WTC11 (cell line): ENCODE data around the gene ACOT9. TPM values are rescaled to one million over a fixed set of nuclear protein-coding genes. Genes with fewer than 3 reads are reported as not detected.
A peak's percentile ranks its signal among the peaks of the same experiment; 100 is the strongest.

Experiments
- ATAC-seq: fragments of 200-7000 bp; cut with Tn5 transposase; 2 replicates; pipeline ENCODE4 v1.10.0; 2021; ENCODE audit warnings: mild to moderate bottlenecking, moderate library complexity
- CTCF ChIA-PET: fragments of 300-600 bp; sonication (Branson Sonifier 250); formaldehyde crosslinking; loops from one replicate; lab custom pipeline; 2021; ENCODE audit warnings: antibody characterized with exemption; lab: Charles Lee
- POLR2A ChIA-PET: fragments of 350-600 bp; sonication (Branson Sonifier 250); formaldehyde crosslinking; loops from one replicate; lab custom pipeline; 2021; ENCODE audit warnings: antibody characterized with exemption; lab: Charles Lee
- DNase-seq: peaks from one replicate; pipeline ENCODE4 v3.0.0; 2021; ENCODE audit warnings: low spot score
- H3K27ac Mint-ChIP-seq: 2 replicates; pipeline ENCODE4 v1.8.0; 2021; ENCODE audit warnings: mixed read lengths
- H3K27me3 Mint-ChIP-seq: 2 replicates; pipeline ENCODE4 v1.8.0; 2021; ENCODE audit warnings: low read depth, mild to moderate bottlenecking, moderate library complexity, mixed read lengths
- H3K36me3 Mint-ChIP-seq: 2 replicates; pipeline ENCODE4 v1.8.0; 2021; ENCODE audit warnings: mixed read lengths
- H3K4me1 Mint-ChIP-seq: 2 replicates; pipeline ENCODE4 v1.8.0; 2022; ENCODE audit warnings: mixed read lengths
- H3K4me3 Mint-ChIP-seq: 2 replicates; pipeline ENCODE4 v1.8.0; 2021; ENCODE audit warnings: mild to moderate bottlenecking, moderate library complexity, mixed read lengths
- H3K9me3 Mint-ChIP-seq: 2 replicates; pipeline ENCODE4 v1.8.0; 2021; ENCODE audit warnings: mixed read lengths
- ATF2 ChIP-seq: sonication (generic); formaldehyde crosslinking; IDR thresholded peaks from 2 replicates; pipeline ENCODE4 v1.8.1; 2022; ENCODE audit warnings: low read depth, missing genetic modification reagents, borderline replicate concordance
- E2F4 ChIP-seq: sonication (generic); formaldehyde crosslinking; IDR thresholded peaks from 2 replicates; pipeline ENCODE4 v1.8.1; 2022; ENCODE audit warnings: low read depth, mild to moderate bottlenecking, moderate library complexity, missing genetic modification reagents, borderline replicate concordance
- ELF4 ChIP-seq: sonication (generic); formaldehyde crosslinking; IDR thresholded peaks from 2 replicates; pipeline ENCODE4 v1.8.1; 2022; ENCODE audit warnings: low read depth, mild to moderate bottlenecking, moderate library complexity, missing genetic modification reagents
- GABPB1 ChIP-seq: sonication (generic); formaldehyde crosslinking; IDR thresholded peaks from 2 replicates; pipeline ENCODE4 v1.8.1; 2023; ENCODE audit warnings: mild to moderate bottlenecking, missing genetic modification reagents
- GTF2I ChIP-seq: fragments of 250-450 bp; sonication (Bioruptor Pico); conservative IDR thresholded peaks from 2 replicates; pipeline ENCODE4 v1.4.0; 2021; ENCODE audit warnings: mild to moderate bottlenecking
- HMGXB4 ChIP-seq: sonication (generic); formaldehyde crosslinking; IDR thresholded peaks from 2 replicates; pipeline ENCODE4 v1.8.1; 2023; ENCODE audit warnings: mild to moderate bottlenecking, moderate library complexity, missing genetic modification reagents
- KAT7 ChIP-seq: sonication (generic); formaldehyde crosslinking; IDR thresholded peaks from 2 replicates; pipeline ENCODE4 v1.8.1; 2023; ENCODE audit warnings: missing genetic modification reagents, mild to moderate bottlenecking, borderline replicate concordance
- MXD4 ChIP-seq: fragments of 250-450 bp; sonication (Bioruptor Pico); IDR thresholded peaks from 2 replicates; pipeline ENCODE4 v1.8.0; 2021; ENCODE audit warnings: mild to moderate bottlenecking, moderate library complexity, borderline replicate concordance
- MYBL2 ChIP-seq: sonication (generic); formaldehyde crosslinking; IDR thresholded peaks from 2 replicates; pipeline ENCODE4 v1.8.1; 2023; ENCODE audit warnings: mild to moderate bottlenecking, moderate library complexity, missing genetic modification reagents
- NFATC4 ChIP-seq: fragments of 250-450 bp; sonication (Bioruptor Pico); IDR thresholded peaks from 2 replicates; pipeline ENCODE4 v1.9.0; 2021; ENCODE audit warnings: mild to moderate bottlenecking
- NFE2L1 ChIP-seq: sonication (generic); formaldehyde crosslinking; IDR thresholded peaks from 2 replicates; pipeline ENCODE4 v1.8.1; 2023; ENCODE audit warnings: missing genetic modification reagents
- RELA ChIP-seq: sonication (generic); formaldehyde crosslinking; IDR thresholded peaks from 2 replicates; pipeline ENCODE4 v1.8.1; 2022; ENCODE audit warnings: missing genetic modification reagents, mild to moderate bottlenecking, borderline replicate concordance
- SOX15 ChIP-seq: fragments of 250-450 bp; sonication (Bioruptor Pico); IDR thresholded peaks from 2 replicates; pipeline ENCODE4 v1.9.0; 2021; ENCODE audit warnings: mild to moderate bottlenecking
- TEAD1 ChIP-seq: sonication (generic); formaldehyde crosslinking; IDR thresholded peaks from 2 replicates; pipeline ENCODE4 v1.8.0; 2022; ENCODE audit warnings: mild to moderate bottlenecking, missing genetic modification reagents
- ZNF263 ChIP-seq: sonication (generic); formaldehyde crosslinking; IDR thresholded peaks from 2 replicates; pipeline ENCODE4 v1.8.1; 2022; ENCODE audit warnings: low read depth, mild to moderate bottlenecking, moderate library complexity, missing genetic modification reagents
- ZNF317 ChIP-seq: sonication (generic); formaldehyde crosslinking; IDR thresholded peaks from 2 replicates; pipeline ENCODE4 v1.8.1; 2023; ENCODE audit warnings: low read depth, mild to moderate bottlenecking, moderate library complexity, missing genetic modification reagents, borderline replicate concordance
- ZNF396 ChIP-seq: fragments of 250-450 bp; sonication (Bioruptor Pico); IDR thresholded peaks from 2 replicates; pipeline ENCODE4 v1.8.0; 2021; ENCODE audit warnings: mild to moderate bottlenecking, moderate library complexity, borderline replicate concordance
- total RNA-seq: library from RNA; stranded (reverse); gene quantifications from 3 replicates; pipeline ENCODE4 v1.2.3, GENCODE V29; 2021
- TF ChIP-seq, protein P1 (sequence below): sonication (generic); formaldehyde crosslinking; IDR thresholded peaks from 2 replicates; pipeline ENCODE4 v1.8.1; 2023; ENCODE audit warnings: mild to moderate bottlenecking, missing genetic modification reagents, moderate library complexity
- TF ChIP-seq, protein P2 (sequence below): fragments of 250-450 bp; sonication (Bioruptor Pico); conservative IDR thresholded peaks from 2 replicates; pipeline ENCODE4 v1.9.0; 2021; ENCODE audit warnings: mild to moderate bottlenecking

ACOT9 gene
- total RNA-seq, 1 experiment from 2014 or later = 29.3 TPM

DNA sequence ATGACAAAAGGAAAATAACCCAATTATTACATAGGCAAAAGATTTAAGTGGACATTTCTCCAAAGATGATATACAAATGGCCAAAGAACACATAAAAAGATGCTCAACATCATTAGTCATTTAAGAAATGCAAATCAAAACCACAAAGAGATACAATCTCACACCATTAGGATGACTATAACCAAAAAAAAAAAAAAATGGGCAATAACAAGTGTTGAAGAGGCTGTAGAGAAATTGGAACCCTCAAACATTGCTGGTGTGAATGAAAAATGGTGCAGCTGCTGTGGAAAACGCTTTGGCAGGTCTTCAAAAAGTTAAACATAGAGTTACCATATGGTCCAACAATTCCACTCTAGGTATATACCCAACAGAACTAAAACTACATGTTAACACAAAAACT, 81.4 kb downstream of the ACOT9 start:
- H3K4me1 Mint-ChIP-seq = peaks cover 39% of the 10 kb centered on the region
- ATAC-seq = no peak
- no peak overlapping the region for H3K4me3 Mint-ChIP-seq
- DNase-seq = no peak
- no peaks in the 10 kb centered on the region for H3K9me3 Mint-ChIP-seq
- no peak overlapping the region for H3K27ac Mint-ChIP-seq
- POLR2A ChIA-PET = no interaction called here
- TF ChIP-seq RELA (CRISPR knock-in tag) = no peak
- TF ChIP-seq SOX15 (CRISPR knock-in tag) = no peak
- TF ChIP-seq GABPB1 = no peak
- TF ChIP-seq ZNF317 (CRISPR knock-in tag) = no peak
- no peak for TF ChIP-seq KAT7 (CRISPR knock-in tag)
- no peak for TF ChIP-seq ZNF396
- TF ChIP-seq, protein P1, sequence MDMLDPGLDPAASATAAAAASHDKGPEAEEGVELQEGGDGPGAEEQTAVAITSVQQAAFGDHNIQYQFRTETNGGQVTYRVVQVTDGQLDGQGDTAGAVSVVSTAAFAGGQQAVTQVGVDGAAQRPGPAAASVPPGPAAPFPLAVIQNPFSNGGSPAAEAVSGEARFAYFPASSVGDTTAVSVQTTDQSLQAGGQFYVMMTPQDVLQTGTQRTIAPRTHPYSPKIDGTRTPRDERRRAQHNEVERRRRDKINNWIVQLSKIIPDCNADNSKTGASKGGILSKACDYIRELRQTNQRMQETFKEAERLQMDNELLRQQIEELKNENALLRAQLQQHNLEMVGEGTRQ (CRISPR knock-in tag) = no peak
- no peak for TF ChIP-seq ZNF263 (CRISPR knock-in tag)
- TF ChIP-seq, protein P2, sequence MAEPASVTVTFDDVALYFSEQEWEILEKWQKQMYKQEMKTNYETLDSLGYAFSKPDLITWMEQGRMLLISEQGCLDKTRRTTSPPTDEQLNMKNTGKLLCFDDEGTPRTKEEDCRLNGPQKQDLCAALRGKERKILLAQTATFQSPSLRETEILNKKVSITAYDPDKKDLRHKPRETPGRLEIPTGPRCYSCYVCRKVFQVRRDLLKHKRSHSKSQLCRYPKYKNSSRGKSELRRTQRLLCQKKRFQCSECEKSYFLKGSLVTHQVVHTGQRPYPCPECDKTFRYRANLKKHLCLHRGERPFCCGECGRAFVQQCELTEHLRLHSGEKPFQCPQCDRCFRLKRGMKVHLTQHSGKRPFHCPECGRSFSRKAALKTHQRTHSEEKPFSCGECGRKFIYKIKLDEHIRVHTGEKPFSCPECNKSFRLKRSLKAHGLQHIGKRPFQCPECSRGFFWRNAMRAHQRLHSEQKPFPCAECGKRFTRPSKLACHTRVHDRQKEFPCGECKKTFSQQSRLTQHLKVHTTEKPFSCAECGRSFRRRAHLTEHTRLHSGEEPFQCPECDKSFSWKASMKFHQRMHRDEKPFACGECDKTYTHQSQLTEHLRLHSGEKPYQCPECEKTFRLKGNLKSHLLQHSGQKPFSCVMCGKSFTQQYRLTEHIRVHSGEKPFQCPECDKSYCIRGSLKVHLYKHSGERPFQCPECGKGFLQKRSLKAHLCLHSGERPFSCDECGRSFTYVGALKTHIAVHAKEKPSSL (CRISPR knock-in tag) = no peak
- TF ChIP-seq ATF2 (CRISPR knock-in tag) = no peak
- no peak for TF ChIP-seq TEAD1
- TF ChIP-seq ELF4 = no peak
- TF ChIP-seq NFE2L1 (CRISPR knock-in tag) = no peak
- TF ChIP-seq HMGXB4 = no peak
- no peak for TF ChIP-seq NFATC4 (CRISPR knock-in tag)
- no peak for TF ChIP-seq GTF2I
- TF ChIP-seq MYBL2 (CRISPR knock-in tag) = no peak
- CTCF ChIA-PET = no interaction called here
- no peaks in the 10 kb centered on the region for H3K27me3 Mint-ChIP-seq
- H3K36me3 Mint-ChIP-seq = peaks cover 6% of the 10 kb centered on the region; the same call in 1 of the 2 replicates

- no peak for DNase-seq
- Mint-ChIP-seq H3K27me3 (no peaks in the 10 kb centered on the region), H3K9me3 (no peaks in the 10 kb centered on the region), H3K27ac (peak overlapping the region; percentile 98), H3K4me3 (peak overlapping the region; percentile 57; the same call in 1 of the 2 replicates), H3K4me1 (peaks cover 32% of the 10 kb centered on the region), H3K36me3 (peaks cover 11% of the 10 kb centered on the region; the same call in 1 of the 2 replicates)
- POLR2A ChIA-PET = no interaction called here
- TF ChIP-seq MXD4 (CRISPR knock-in tag) (peak; percentile 42; the same call in 1 of the 2 replicates), E2F4 (CRISPR knock-in tag) (no peak)
- CTCF ChIA-PET = no interaction called here
- peak; percentile 69 for ATAC-seq
Measured at GRCh38 chrX:23660766-23661132, 82.3 kb downstream of the ACOT9 start.
